ENCODE measurements around the gene ZCWPW1. TPM values are rescaled to one million over a fixed set of nuclear protein-coding genes. Genes with fewer than 3 reads are reported as not detected.

The ZCWPW1 gene
- polyA plus RNA-seq, 1 of the 3 experiments (the other 2 are of a cell fraction), result 4.1 TPM

DNA sequence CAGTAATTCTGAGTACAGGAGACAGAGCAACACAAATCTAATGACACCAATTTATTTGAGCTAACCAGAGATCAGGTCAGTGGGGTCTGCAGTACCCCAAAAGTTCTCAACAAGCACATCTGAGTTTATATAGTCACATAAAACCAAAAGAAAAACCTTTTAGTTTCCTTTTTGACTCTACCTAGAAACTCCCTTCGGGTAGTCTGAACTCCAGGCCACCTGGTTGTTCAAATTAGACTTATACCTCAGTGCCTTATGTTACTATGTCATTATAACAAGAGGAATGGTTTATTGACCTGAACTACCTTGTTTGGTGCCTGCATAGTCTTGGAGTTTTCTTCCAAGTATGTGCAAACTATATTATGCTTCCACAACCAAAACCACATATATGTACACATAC lies 14.6 kb downstream of the ZCWPW1 start:
- WGBS (ENCODE audit: low lambda C conversion rate), result 63% methylated on average over 1 of the region's 1 CpG
- Histone ChIP-seq H3K4me3 (ENCODE audit: low read depth in 2 of 2, low read length in 1 of 2) (no peak overlapping the region), H2AFZ (ENCODE audit: low read depth) (no peak overlapping the region), H3K9me3 (no peaks in the 10 kb centered on the region), H3K36me3 (replicated peaks in 1 of 2; ENCODE audit: control insufficient read depth in 1 of 2, insufficient read depth in 2 of 2, low read length in 1 of 2) (no peaks in the 10 kb centered on the region), H3K27ac (ENCODE audit: low read depth in 2 of 2, low read length in 1 of 2) (no peak overlapping the region), H3K4me1 (ENCODE audit: control insufficient read depth in 1 of 2, insufficient read depth in 2 of 2, low read depth in 1 of 2, low read length in 1 of 2) (no peaks in the 10 kb centered on the region), H3K4me2 (no peak overlapping the region), H3K79me2 (ENCODE audit: insufficient read depth) (no peaks in the 10 kb centered on the region), H4K20me1 (ENCODE audit: insufficient read depth) (no peaks in the 10 kb centered on the region), H3K27me3 (ENCODE audit: insufficient read depth) (no peaks in the 10 kb centered on the region), H3K9ac (no peak overlapping the region), H3K9me2 (no peaks in the 10 kb centered on the region), H3F3A (replicated peaks; ENCODE audit: insufficient read depth) (no peaks in the 10 kb centered on the region)
- CTCF ChIA-PET, result no interaction called here
- no peak for TF ChIP-seq FOXJ3 (CRISPR knock-in tag; IDR thresholded peaks at IDR 0.05)
- TF ChIP-seq NFIC (IDR thresholded peaks at IDR 0.05; ENCODE audit: borderline replicate concordance), result no peak
- POLR2A ChIA-PET, result no interaction called here
- DNase-seq, result no peak

DNA sequence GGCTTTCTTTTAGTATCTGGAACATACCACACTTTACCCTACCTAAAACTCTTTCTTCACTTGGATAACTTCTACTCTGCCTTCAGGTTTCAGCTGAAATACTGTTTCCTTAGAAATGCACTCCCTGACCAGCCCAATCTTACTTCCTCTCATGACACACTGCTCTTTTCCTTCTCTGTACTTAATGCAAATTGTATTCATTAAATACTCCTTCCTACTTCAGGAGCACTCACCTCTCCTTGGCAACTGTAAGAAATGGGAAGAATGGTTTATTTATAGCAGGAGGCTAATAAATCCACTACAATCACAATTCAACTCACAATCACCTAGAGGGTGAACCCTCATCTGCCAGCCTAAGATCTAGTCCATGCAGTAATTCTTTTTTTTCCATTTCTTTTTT lies 15.2 kb downstream of the ZCWPW1 start:
- no peak overlapping the region for H3K27ac ChIP-seq (ENCODE audit: low read depth in 2 of 2, low read length in 1 of 2)
- CTCF ChIA-PET, result interaction anchor here (0.6 to 1.3 kb wide), 2 partner anchors 10 to 153 kb away, joined by 3 read pairs; no protein-coding TSS in a partner anchor
- H3K36me3 ChIP-seq (replicated peaks in 1 of 2; ENCODE audit: control insufficient read depth in 1 of 2, insufficient read depth in 2 of 2, low read length in 1 of 2), result no peaks in the 10 kb centered on the region
- no peak overlapping the region for H3K9ac ChIP-seq
- no peaks in the 10 kb centered on the region for H3F3A ChIP-seq (replicated peaks; ENCODE audit: insufficient read depth)
- H3K9me2 ChIP-seq, result no peaks in the 10 kb centered on the region
- H4K20me1 ChIP-seq (ENCODE audit: insufficient read depth), result no peaks in the 10 kb centered on the region
- TF ChIP-seq NRF1 (IDR thresholded peaks at IDR 0.05; ENCODE audit: low read depth, low read length), result no peak
- no peak for TF ChIP-seq CHD2 (IDR thresholded peaks at IDR 0.05; ENCODE audit: low read length, partially characterized antibody)
- no peak for TF ChIP-seq FOSL2 (IDR thresholded peaks at IDR 0.05; ENCODE audit: borderline replicate concordance, low read depth)
- no peak for TF ChIP-seq RFX5 (IDR thresholded peaks at IDR 0.05; ENCODE audit: low read length)
- TF ChIP-seq ELF1 (IDR thresholded peaks at IDR 0.05), result no peak
- TF ChIP-seq FOXM1 (IDR thresholded peaks at IDR 0.05; ENCODE audit: low read depth), result no peak
- TF ChIP-seq JUND (IDR thresholded peaks at IDR 0.05), result no peak
- no peak for TF ChIP-seq EZH2phosphoT487 (IDR thresholded peaks at IDR 0.05; ENCODE audit: borderline replicate concordance, low read depth)
- no peak for TF ChIP-seq POLR2AphosphoS5 (IDR thresholded peaks at IDR 0.05; ENCODE audit: low read depth, low read length)
- TF ChIP-seq TAF1 (IDR thresholded peaks at IDR 0.05; ENCODE audit: borderline replicate concordance, low read depth, low read length), result no peak
- TF ChIP-seq RAD21 (IDR thresholded peaks at IDR 0.05; ENCODE audit: low read length), result no peak
- TF ChIP-seq MEF2A (IDR thresholded peaks at IDR 0.05; ENCODE audit: borderline replicate concordance, low read depth), result no peak
- no peak for TF ChIP-seq GATA2 (CRISPR knock-in tag; IDR thresholded peaks at IDR 0.05)
- TF ChIP-seq, protein P1, sequence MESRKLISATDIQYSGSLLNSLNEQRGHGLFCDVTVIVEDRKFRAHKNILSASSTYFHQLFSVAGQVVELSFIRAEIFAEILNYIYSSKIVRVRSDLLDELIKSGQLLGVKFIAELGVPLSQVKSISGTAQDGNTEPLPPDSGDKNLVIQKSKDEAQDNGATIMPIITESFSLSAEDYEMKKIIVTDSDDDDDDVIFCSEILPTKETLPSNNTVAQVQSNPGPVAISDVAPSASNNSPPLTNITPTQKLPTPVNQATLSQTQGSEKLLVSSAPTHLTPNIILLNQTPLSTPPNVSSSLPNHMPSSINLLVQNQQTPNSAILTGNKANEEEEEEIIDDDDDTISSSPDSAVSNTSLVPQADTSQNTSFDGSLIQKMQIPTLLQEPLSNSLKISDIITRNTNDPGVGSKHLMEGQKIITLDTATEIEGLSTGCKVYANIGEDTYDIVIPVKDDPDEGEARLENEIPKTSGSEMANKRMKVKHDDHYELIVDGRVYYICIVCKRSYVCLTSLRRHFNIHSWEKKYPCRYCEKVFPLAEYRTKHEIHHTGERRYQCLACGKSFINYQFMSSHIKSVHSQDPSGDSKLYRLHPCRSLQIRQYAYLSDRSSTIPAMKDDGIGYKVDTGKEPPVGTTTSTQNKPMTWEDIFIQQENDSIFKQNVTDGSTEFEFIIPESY (IDR thresholded peaks at IDR 0.05; ENCODE audit: borderline replicate concordance, low read depth), result no peak
- TF ChIP-seq, protein P2, sequence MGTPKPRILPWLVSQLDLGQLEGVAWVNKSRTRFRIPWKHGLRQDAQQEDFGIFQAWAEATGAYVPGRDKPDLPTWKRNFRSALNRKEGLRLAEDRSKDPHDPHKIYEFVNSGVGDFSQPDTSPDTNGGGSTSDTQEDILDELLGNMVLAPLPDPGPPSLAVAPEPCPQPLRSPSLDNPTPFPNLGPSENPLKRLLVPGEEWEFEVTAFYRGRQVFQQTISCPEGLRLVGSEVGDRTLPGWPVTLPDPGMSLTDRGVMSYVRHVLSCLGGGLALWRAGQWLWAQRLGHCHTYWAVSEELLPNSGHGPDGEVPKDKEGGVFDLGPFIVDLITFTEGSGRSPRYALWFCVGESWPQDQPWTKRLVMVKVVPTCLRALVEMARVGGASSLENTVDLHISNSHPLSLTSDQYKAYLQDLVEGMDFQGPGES (IDR thresholded peaks at IDR 0.05; ENCODE audit: low read depth, low read length), result no peak
- H3K4me2 ChIP-seq, result no peak overlapping the region
- no peaks in the 10 kb centered on the region for H3K79me2 ChIP-seq (ENCODE audit: insufficient read depth)
- H3K9me3 ChIP-seq, result no peaks in the 10 kb centered on the region
- no peaks in the 10 kb centered on the region for H3K4me1 ChIP-seq (ENCODE audit: control insufficient read depth in 1 of 2, insufficient read depth in 2 of 2, low read depth in 1 of 2, low read length in 1 of 2)
- no peak overlapping the region for H2AFZ ChIP-seq (ENCODE audit: low read depth)
- H3K27me3 ChIP-seq (ENCODE audit: insufficient read depth), result no peaks in the 10 kb centered on the region
- no peak overlapping the region for H3K4me3 ChIP-seq (ENCODE audit: low read depth in 2 of 2, low read length in 1 of 2)
- POLR2A ChIA-PET, result no interaction called here
- DNase-seq, result no peak

Data from SK-N-SH (cell line).